Jurkat, Clone E6-1 (cell line): Measurements from ENCODE around the gene NR3C2. TPM values are rescaled to one million over a fixed set of nuclear protein-coding genes. Genes with fewer than 3 reads are reported as not detected.

Experiments used
- DNase-seq: peaks from one replicate; pipeline ENCODE4 v3.0.0-alpha.2; 2011; ENCODE audit warnings: low read depth, low spot score
- H3K4me3 ChIP-seq: 2 replicates; pipeline ENCODE4 v1.5.1; 2011; ENCODE audit warnings: mild to moderate bottlenecking, low read length, control low read depth, moderate library complexity
- polyA plus RNA-seq: library from polyadenylated mRNA; unstranded; fragments of >200 nt; gene quantifications from one replicate; pipeline ENCODE4 v1.2.1, GENCODE V29; 2012; ENCODE audit warnings: missing spikeins; ENCODE audit not compliant: insufficient read length, insufficient read depth

Gene NR3C2
- polyA plus RNA-seq, result 1.5 TPM

DNA sequence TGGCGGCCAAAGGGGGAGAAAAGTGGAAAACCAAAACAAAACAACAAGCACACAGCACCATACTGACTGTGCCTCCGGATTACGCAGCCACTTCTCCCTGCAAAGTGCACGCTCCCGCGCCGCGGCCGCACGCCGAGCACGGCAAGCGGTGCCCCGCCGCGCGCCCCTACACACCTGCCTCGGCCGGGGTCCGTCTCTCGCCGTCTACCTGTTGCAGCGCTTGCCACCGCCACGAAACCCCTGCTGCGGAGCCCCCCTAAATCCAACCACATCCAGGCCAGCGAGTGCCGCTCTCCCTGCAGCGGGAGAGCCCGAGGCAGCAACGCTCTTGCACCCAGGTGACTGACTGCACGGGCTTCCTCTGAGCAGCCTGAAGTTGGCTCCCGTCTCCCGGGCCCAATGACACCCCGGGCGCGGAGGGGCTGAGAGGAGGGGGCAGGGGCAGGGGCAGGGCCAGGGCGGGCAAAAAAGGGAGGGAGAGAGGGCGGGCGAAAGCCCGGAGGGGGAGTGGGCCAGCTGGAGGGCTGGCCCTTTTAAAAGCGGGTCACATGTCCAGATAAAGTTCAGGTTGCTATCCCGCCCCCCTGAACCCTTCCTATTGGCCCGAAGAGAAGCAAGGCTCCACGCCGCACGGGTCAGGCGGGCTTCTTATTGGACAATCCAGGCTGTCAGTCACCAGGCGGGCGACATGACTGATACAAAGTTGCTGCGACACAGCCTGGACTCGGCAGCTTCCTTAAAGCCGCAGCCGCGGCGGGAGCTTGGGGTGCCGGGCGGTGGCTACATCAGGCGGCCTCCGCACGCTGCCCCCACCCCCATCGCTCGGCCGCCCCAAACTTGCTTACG is at the start of gene NR3C2:
Gene NR3C2, minus strand, starts transcription at position 429 of the 846 bp plus-strand sequence.
- peak; percentile 95 for DNase-seq
- H3K4me3 ChIP-seq, result peak within 1 kb of the TSS; percentile 77

DNA sequence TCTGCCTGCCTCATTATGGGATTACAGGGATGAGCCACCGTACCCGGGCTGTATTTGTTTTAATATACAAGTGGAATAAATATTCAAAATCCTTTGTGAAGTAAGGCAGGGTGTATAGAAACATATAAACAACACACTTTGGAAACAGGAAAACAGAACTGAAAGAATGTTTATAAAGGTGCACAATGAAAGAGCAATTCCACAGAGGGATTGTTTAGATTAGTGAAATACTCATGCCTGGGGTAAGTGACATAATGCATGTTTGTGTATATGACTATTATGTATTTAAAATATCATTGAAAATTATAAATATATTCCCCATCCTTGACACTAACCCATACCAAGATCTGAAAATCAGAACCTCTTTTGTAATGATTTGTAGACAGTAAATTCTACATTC is 45.0 kb upstream of the NR3C2 start:
- DNase-seq, result no peak
- H3K4me3 ChIP-seq, result no peak overlapping the region

DNA sequence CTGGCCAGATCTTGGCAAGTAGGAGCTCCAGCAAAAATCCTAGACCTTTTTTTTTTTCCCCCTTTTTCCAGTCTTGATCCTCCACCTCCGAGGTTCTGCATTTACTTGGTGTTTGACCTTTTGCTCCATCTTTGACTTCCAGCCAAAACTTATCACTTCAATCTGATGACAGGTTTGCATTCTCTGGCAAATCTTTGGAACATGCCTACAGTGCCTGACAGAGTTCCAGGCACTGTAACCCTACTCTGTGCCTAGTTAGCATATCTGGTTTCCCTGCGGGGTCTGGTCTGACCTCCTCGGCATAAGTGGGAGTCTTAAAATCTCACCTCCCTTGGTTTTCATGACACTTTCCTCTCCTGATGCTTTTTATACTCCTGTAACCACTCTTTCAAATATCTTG is 39.4 kb upstream of the NR3C2 start:
- no peak overlapping the region for H3K4me3 ChIP-seq
- no peak for DNase-seq

DNA sequence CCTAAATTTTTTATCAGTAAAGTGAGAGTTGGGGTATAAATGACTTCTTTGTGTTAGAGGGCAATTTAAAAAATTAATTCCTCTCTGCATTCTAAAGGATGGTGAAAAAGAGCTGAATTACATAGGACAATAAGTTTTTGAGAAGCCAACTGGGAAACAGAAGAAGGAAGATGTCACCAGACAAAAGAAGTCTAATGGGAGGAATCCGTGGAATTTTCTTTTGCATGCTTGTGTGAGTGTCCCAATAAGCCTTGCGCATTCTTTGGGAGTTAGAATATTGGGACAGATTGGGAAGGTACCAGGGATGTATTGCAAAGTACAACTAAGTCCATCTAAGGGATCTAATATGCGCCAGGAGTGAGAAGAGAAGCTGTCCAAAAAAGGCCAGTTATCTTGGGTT is 35.1 kb upstream of the NR3C2 start:
- DNase-seq, result no peak
- H3K4me3 ChIP-seq, result no peak overlapping the region

DNA sequence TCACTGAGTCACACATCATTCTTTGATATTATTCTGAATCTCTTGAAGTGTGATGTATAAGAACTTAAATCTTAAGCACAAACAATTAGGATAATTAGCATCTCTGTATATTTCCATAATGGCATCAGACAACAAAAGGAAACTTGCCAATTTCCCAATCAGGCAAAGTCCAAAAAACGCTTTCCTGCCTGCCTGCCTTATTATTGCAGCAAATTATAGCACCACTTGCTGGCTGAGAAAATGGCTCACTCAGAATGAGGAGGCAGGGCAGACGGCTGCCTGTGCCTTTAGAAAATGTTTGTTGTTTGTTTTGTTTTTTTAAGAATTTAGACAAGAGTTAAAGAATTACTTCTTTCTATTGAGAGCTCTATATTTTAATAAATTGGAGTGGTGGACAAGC is 27.7 kb upstream of the NR3C2 start:
- no peak for DNase-seq
- no peak overlapping the region for H3K4me3 ChIP-seq

DNA sequence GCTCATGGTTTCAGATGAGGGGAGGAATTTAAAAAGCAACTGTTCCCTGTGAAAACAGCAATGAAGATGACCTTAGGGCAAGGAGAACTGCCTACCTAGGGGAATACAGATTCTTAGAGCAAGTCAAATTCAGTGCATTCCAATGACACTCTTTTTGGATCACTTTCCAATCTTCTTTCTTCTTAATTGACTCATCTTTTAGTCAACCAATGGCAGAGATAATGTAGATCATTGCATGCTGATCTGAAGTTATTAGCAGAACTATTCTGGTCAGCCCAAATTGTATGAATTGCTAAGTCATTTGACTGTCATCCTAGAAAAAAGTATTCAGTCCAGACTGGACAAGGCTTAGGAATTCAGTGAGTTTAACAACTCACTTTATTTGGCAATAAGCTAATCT is 12.6 kb upstream of the NR3C2 start:
- no peak for DNase-seq
- H3K4me3 ChIP-seq, result no peak overlapping the region

DNA sequence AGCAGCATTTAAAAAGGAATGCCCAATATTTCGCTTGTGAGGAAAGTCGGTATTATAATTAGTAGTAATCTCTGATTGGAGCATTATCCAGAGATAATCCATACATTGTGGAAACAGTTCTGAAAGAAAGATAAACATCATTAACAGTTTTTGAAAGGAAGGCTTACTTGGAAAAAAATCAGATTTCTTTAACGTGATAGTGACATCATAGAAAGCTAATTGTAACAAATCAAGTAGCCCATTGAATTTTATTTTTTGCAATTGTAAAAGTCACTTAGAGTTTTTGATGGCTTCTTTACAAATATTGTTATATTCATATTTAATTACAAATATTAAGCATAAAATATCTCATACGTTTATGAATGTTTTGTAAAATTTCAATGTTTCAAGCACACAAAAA is 11.6 kb upstream of the NR3C2 start:
- DNase-seq, result no peak
- no peak overlapping the region for H3K4me3 ChIP-seq

DNA sequence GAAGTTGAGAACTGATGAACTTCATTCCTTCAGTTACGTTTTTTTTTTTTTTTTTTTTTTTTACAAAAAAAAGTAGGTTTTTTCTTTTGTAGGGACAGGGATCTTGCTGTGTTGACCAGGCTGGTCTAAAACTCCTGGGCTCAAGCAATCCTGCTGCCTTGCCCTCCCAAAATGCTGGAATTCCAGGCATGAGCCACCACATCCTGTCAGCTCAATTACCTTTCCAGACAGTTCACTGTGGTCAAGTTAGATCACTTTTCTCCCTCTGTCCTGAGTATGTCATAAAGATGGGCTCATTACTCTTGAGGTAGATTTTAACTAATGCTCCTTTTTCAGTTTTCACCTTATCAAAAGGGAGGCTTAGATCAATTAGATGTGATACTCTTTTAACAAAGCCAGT is 10.8 kb upstream of the NR3C2 start:
- no peak overlapping the region for H3K4me3 ChIP-seq
- no peak for DNase-seq

DNA sequence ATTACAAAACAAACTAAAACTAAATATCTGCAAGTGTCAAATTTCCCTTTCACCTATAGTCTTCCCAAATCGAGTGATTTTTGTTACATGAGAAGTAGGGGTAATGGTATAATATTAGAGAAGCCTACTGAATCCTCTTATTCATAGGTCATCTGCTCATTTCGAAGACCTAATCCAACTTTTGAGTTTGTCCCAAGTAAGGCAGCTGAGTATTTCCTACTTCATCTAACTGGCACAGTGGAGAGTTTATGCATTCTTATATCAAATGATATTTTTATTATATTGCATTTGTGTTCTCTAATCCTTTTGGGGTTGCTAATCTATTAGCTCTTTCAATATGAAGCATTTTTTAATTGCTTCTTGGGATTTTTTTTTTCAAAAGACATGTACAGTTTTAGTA is 7.7 kb upstream of the NR3C2 start:
- H3K4me3 ChIP-seq, result no peak overlapping the region
- no peak for DNase-seq

DNA sequence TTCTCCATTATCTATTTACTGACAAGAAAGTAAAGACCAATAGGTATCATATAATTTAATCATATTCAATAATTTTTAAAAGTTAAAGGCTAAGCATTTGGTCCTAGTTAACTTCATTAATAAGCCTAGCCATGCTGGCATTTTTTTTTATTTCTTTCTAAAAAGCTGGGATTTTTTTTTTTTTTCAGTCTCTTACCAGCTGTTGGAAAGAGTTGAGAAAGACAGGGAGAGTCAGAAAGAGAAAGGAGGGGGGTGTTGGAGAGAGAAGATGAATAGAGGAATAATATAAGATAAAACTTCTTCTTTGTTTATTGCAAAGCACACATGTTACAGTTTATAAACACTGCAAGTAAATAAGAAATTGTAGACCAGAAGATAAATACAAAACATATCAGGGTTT is 5.9 kb upstream of the NR3C2 start:
- DNase-seq, result no peak
- no peak overlapping the region for H3K4me3 ChIP-seq

DNA sequence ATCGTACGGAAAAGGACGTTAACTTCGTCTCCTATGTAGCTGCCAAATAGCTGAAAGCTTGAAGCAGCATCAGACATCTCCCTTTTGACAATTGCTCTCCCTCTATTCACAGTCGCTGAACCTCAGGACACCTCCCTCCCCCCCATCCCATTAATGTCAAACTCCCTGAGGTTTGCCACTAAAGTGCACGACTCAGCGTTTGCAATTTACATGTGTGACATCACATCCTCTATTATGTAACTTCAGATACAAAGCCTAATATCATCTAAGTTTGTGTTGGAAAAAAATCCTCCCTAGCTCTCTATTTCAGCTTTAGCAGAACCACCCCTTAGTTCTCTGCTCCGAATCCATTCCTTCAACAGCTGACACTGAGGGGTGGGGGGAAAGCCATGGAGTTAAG is 5.5 kb upstream of the NR3C2 start:
- no peak overlapping the region for H3K4me3 ChIP-seq
- DNase-seq, result no peak

DNA sequence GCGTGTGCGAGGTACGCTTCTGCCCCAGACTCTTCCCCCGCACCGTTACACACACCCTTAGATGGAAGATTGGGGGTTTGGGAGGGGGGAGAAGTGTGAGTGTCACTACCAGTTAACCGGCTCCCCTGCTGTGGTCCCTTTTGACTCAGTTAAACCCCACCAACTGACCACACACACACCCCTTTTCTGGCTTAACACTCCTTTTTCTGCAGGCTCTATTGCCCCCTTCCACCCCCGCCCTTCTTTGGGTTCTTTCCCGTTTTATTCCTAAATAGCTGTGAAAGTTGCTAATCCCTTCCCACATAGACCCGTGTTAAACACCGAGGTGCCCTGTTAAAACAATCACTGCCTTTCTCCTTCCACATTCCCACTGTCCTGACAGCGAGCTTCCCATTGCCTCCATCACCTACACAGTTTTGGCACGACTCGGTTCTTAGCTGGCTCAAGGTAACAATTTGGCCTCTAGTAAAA is 3.7 kb upstream of the NR3C2 start:
- H3K4me3 ChIP-seq, result peak overlapping the region; percentile 46
- no peak for DNase-seq

DNA sequence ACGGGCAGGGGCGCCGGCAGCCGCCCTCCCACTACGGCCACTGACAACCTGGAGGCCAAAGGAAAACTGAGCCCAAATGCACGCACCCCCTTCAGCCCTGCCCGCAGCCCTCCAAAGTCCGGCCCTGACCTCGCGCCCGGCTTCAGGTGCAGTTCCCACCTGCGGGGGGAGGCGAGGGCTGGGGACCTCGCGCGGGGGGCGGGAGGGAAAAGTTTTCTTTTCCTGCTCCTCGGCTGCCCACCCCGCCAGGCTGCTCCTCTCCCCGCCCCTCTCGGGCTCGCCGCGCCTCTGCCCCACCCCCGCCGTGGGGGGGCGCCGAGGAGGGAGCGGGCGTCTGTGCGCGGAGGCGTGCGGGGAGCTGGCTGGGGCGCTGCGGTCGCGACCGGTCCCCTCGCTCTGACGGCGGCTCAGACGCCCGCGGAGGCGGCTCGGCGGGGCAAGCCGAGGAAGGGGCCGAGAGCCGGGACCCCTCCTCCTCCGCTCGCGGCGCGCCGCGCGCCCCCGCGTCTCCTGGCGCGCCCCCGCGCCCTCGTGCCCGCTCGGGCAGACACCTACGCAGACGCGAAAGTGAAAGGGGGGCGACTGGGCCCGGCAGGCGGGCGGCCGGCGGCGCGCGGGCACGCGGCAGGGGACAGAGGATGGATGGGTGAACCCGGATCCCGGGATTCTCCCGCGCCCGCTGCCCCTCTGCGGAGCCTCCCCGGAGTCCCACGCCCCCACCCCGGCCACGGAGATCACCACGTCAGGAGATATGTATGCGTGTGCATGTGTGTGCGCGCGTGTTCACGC is 3.1 kb upstream of the NR3C2 start:
- H3K4me3 ChIP-seq, result peak overlapping the region; percentile 46
- no peak for DNase-seq

DNA sequence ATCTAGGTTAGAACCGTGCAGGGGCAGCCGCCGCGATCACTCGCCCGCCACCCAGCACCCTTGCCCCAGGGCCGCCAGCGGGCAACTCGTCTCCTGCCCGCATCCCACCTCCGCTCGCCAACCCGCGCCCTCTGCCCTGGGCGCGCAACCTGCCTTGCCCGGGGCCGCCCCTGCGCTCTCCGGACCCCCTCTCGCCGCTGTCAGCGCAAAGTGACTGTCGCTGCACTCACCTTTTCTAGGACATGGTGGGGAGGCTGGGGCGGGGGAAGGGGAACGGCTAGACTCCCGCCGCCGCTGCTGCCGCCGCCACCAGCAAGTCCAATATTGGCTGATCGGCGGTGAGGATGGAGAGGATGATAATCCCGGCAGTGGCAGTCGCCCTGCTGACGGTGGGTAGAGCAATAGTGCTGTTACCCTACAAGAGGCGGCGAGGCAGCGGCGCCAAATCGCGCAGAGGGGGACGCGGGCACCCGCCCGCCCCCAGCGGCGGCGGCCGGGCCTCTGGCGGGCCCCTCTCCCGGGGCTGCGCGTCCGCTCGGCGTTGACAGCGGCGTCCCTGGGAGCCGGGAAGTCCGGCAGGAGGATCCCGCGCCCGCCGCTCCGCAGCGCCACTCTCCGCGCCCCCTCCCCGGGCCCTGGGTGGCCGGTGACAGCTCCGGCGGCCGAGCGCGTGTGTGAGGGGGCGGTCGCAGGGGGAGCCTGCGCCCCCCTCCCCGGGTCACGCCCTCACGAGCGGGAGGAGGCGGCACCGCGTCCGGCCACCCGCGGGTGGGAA is 2.3 kb upstream of the NR3C2 start:
- peak overlapping the region; percentile 46 for H3K4me3 ChIP-seq
- DNase-seq, result no peak

DNA sequence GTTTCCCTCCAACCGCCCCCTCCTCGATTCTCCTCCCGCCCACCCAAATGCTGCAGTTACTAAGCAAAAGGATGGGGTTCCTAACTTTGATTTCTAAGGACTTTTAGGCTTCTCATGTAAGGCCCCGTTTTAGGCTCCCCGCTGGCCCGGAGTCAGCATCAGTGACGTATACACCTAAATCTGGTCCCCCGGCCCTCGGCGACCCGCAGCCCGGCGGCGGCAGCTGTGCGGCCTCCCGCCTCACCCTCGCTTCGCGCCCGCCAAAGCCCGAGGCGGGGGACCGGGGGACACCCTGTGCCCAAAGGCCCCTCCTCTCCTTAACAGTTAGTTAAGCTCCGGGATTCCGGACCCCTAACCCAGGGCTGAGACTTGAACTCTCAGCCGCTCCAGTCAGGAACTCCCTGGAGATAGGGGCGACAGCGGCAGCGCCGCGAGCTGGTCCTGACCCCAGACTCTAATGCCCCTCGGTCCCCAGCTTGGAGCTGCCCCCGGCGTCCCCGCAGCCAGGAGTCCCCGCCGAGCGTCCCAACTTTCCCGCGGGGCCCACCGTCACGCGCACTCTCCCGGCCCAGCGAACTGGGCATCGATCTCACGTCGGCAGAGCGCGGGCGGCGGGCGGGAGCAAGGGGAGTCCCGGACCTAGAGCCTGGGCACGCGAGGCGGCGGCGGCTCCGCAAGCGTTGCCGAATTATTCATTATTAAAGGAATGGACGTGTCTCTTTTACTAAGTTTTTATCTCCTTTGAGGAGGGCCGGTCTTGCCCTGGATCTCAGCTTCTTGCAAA is 1.5 kb upstream of the NR3C2 start:
- DNase-seq, result no peak
- peak overlapping the region; percentile 77 for H3K4me3 ChIP-seq

DNA sequence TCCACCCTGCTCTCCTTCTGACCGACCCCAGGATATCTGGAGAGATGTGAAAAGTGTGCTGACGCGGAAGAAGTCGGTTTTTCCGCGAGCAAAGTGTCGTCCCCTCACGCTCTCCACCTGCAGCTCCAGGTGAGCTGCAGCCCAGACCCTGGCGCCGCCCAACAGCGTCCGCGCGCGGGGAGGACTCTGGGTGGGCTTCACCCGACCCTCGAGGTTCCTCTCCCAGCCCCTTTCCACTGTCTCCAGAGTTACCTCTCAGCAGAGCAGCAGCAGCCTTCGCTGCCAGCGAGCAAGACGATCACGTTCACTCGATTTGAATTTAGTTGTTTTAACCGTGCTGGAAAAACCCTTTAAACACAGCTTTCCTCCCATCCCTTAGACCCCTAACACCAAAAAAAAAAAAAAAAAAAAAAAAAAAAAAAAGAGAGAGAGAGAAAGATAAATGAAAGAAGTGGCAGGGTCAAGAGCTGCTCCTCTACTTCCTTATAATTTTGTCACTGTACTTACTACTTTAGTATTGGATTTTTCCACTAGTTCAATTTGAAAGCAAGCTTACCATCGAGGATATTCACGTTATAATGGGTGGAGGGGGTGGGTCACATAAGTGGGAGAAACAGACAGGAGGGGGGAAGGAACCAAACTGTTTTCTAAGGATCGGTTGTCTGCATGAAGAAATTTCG is 758 bp upstream of the NR3C2 start:
- peak overlapping the region; percentile 77 for H3K4me3 ChIP-seq
- DNase-seq, result peak; percentile 9

DNA sequence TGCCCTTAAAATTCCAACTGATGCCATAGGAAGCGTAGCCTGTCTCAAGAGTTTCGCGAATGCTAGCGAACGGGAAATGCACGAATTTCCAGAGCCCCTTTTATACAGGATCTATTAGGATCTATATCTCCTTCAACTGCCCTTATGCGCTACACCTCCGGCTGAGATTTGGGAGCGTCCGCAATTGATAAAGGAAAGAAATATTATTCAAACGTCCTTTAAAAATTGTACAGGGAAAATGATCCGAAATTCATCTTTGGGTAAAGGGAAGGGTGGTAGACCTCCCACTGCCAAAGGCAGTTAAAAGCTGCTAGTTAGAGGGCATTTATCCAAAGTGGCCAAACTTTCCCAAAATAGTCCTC is 609 bp downstream of the NR3C2 start:
- H3K4me3 ChIP-seq, result peak overlapping the region; percentile 77
- no peak for DNase-seq

DNA sequence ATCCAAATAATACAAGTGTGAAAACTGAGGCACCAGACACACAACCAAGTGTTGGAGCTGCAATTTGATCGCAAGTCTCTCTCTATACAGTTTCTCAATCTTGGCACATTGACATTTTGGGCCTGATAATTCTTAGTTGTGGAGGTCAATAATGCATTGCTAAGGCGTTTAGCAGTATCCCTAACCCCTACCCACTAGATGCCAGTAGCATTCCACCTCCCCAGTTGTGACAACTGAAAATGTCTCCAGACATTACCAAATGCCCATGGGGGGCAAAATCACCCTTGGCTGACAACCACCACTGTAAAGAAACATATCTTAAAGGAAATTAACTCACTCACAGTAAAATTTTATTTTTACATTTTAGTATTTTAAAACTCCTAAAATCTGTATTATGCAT is 4.2 kb downstream of the NR3C2 start:
- no peak overlapping the region for H3K4me3 ChIP-seq
- no peak for DNase-seq
